ENCODE data around the gene TTLL4. TPM values are rescaled to one million over a fixed set of nuclear protein-coding genes. Genes with fewer than 3 reads are reported as not detected.
"Not testable (repeated sequence)": the region's sequence is repeated elsewhere in the genome, so short reads cannot be mapped to it uniquely, and the experiment has no call there.

TTLL4 gene
- total RNA-seq, 2 experiments from 2014 or later, result 38.2 to 68.0 TPM

- no peak for DNase-seq (ENCODE audit: low spot score)
- Histone ChIP-seq H3K4me3 (ENCODE audit: low read depth, low read length, poor library complexity, severe bottlenecking) (no peak overlapping the region), H3K4me2 (ENCODE audit: low read length) (no peak overlapping the region), H3K36me3 (ENCODE audit: insufficient read depth, low read length) (peaks cover 51% of the 10 kb centered on the region), H2AFZ (ENCODE audit: low read length) (no peak overlapping the region), H3K4me1 (ENCODE audit: insufficient read depth, low read length, poor library complexity, severe bottlenecking) (no peaks in the 10 kb centered on the region), H3K27ac (ENCODE audit: low read depth, low read length, poor library complexity, severe bottlenecking) (no peak overlapping the region), H3K9me3 (ENCODE audit: low read length) (no peaks in the 10 kb centered on the region), H3K79me2 (ENCODE audit: insufficient read depth, low read depth, low read length) (no peaks in the 10 kb centered on the region), H4K20me1 (ENCODE audit: insufficient read depth, low read length) (no peaks in the 10 kb centered on the region; the same call in 1 of the 2 replicates), H3K9me2 (ENCODE audit: insufficient read depth, low read length) (no peaks in the 10 kb centered on the region)
- ChIA-PET CTCF (ENCODE audit: unreplicated experiment) (interaction anchor here (0.5 kb wide), 1 partner anchor 221 kb away, joined by 4 read pairs; no protein-coding TSS in a partner anchor), POLR2A (no interaction called here)
- TF ChIP-seq EZH2phosphoT487 (IDR thresholded peaks at IDR 0.05; ENCODE audit: borderline replicate concordance, low read depth, low read length) (no peak), CTCF (conservative IDR thresholded peaks at IDR 0.05; ENCODE audit: low read length) (no peak)
- BruUV-seq (replicated peaks), result no TSS peak
- intact Hi-C loops (cut with micrococcal nuclease; ENCODE audit: unreplicated experiment), result no loop called here
Measured at GRCh38 chr2:218756599-218757377, 46.2 kb downstream of the TTLL4 start.

GRCh38 chr2:218761795-218762194 lies 51.2 kb downstream of the TTLL4 start:
- Histone ChIP-seq H4K20me1 (ENCODE audit: insufficient read depth, low read length) (no peaks in the 10 kb centered on the region), H3K27ac (ENCODE audit: low read depth, low read length, poor library complexity, severe bottlenecking) (no peak overlapping the region), H2AFZ (ENCODE audit: low read length) (no peak overlapping the region), H3K36me3 (ENCODE audit: insufficient read depth, low read length) (peaks cover 9% of the 10 kb centered on the region), H3K4me1 (ENCODE audit: insufficient read depth, low read length, poor library complexity, severe bottlenecking) (no peaks in the 10 kb centered on the region), H3K9me3 (ENCODE audit: low read length) (no peaks in the 10 kb centered on the region), H3K9me2 (ENCODE audit: insufficient read depth, low read length) (no peaks in the 10 kb centered on the region), H3K4me3 (ENCODE audit: low read depth, low read length, poor library complexity, severe bottlenecking) (no peak overlapping the region), H3K4me2 (ENCODE audit: low read length) (no peak overlapping the region), H3K79me2 (ENCODE audit: insufficient read depth, low read depth, low read length) (no peaks in the 10 kb centered on the region)
- DNase-seq (ENCODE audit: low spot score), result no peak
- TF ChIP-seq CTCF (conservative IDR thresholded peaks at IDR 0.05; ENCODE audit: low read length), result no peak
- TF ChIP-seq EZH2phosphoT487 (IDR thresholded peaks at IDR 0.05; ENCODE audit: borderline replicate concordance, low read depth, low read length), result no peak
- intact Hi-C loops (cut with micrococcal nuclease; ENCODE audit: unreplicated experiment), result no loop called here
- BruUV-seq (replicated peaks), result no TSS peak
- POLR2A ChIA-PET, result no interaction called here
- CTCF ChIA-PET (ENCODE audit: unreplicated experiment), result no interaction called here

- POLR2A ChIA-PET, result interaction anchor here (0.7 kb wide), 1 partner anchor 41 kb away, joined by 3 read pairs; no protein-coding TSS in a partner anchor
- H3K9me3 ChIP-seq (ENCODE audit: low read length); H3K9me2 ChIP-seq (ENCODE audit: insufficient read depth, low read length); H2AFZ ChIP-seq (ENCODE audit: low read length); H3K27ac ChIP-seq (ENCODE audit: low read depth, low read length, poor library complexity, severe bottlenecking); CTCF ChIA-PET (ENCODE audit: unreplicated experiment); intact Hi-C loops (cut with micrococcal nuclease; ENCODE audit: unreplicated experiment); H4K20me1 ChIP-seq (ENCODE audit: insufficient read depth, low read length); DNase-seq (ENCODE audit: low spot score); H3K4me1 ChIP-seq (ENCODE audit: insufficient read depth, low read length, poor library complexity, severe bottlenecking); BruUV-seq (replicated peaks); H3K79me2 ChIP-seq (ENCODE audit: insufficient read depth, low read depth, low read length); H3K36me3 ChIP-seq (ENCODE audit: insufficient read depth, low read length); H3K4me3 ChIP-seq (ENCODE audit: low read depth, low read length, poor library complexity, severe bottlenecking); H3K4me2 ChIP-seq (ENCODE audit: low read length): not testable (repeated sequence)
Measured at GRCh38 chr2:218772759-218773158, 62.1 kb downstream of the TTLL4 start.

All from OCI-LY7 (cell line).